GM12865 (cell line): ENCODE data around the gene NDUFS1.
"Not testable (repeated sequence)": the region's sequence is repeated elsewhere in the genome, so short reads cannot be mapped to it uniquely, and the experiment has no call there.

Experiments used
- DNase-seq: peaks from one replicate; pipeline ENCODE4 v3.0.0; 2010; ENCODE audit warnings: low read depth
- H3K4me3 ChIP-seq: 2 replicates; pipeline ENCODE4 v1.5.1; 2011; ENCODE audit warnings: mild to moderate bottlenecking, low read depth, low read length, control low read depth
- TF ChIP-seq, protein P1 (sequence below): IDR thresholded peaks from 2 replicates; pipeline ENCODE4 v1.5.1; 2011; ENCODE audit warnings: low read length, control low read depth, low read depth, inconsistent platforms; ENCODE audit not compliant: insufficient read depth; ENCODE audit errors: missing control alignments

NDUFS1 gene

DNA sequence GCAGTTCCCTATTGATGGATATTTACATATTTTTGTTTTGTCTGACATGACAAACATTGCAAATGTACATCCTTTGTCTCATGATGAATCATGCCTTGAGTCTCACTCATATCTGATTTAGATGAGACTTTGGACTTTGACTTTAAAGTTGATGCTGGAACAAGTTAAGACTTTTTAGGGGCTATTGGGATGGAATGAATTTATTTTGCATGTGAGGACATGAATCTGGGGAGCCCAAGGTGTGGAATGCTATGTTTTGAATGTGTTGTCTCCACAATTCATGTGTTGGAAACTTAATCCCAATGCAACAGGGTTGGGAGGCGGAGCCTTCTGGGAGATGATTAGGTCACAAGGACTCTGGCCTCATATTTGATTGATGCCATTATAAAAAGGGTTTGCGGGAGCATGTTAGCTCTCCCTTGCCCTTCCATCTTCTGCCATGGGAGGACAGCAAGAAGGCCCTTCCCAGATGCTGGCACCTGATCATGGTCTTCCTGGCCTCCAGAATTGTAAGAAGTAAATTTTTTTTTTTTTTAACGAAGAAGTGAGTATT lies 44.1 kb downstream of the NDUFS1 start:
- TF ChIP-seq, protein P1, sequence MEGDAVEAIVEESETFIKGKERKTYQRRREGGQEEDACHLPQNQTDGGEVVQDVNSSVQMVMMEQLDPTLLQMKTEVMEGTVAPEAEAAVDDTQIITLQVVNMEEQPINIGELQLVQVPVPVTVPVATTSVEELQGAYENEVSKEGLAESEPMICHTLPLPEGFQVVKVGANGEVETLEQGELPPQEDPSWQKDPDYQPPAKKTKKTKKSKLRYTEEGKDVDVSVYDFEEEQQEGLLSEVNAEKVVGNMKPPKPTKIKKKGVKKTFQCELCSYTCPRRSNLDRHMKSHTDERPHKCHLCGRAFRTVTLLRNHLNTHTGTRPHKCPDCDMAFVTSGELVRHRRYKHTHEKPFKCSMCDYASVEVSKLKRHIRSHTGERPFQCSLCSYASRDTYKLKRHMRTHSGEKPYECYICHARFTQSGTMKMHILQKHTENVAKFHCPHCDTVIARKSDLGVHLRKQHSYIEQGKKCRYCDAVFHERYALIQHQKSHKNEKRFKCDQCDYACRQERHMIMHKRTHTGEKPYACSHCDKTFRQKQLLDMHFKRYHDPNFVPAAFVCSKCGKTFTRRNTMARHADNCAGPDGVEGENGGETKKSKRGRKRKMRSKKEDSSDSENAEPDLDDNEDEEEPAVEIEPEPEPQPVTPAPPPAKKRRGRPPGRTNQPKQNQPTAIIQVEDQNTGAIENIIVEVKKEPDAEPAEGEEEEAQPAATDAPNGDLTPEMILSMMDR, result no peak
- no peak overlapping the region for H3K4me3 ChIP-seq
- DNase-seq, result no peak

GRCh38 chr2:206112846-206113547 lies 46.2 kb downstream of the NDUFS1 start:
- TF ChIP-seq, protein P1, result no peak
- no peak overlapping the region for H3K4me3 ChIP-seq
- no peak for DNase-seq

DNA sequence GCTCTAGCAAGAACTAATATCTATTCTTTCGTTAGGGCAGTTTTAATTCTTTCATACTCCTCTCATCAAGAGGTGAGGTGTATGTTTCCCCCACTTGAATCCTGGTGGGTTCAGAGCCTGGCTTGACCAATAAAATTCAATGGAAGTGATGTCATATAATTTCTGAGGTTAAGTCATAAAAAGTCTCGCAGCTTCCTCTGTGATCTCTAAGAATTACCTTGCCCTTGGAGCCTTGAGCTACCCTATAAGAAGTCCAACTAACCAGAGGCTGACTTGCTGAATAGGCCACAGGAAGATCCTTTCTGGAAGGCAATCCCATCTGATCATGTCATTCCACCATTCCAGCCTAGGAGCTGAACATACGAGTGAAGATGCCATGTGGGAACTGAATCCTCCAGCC lies 47.1 kb downstream of the NDUFS1 start:
- H3K4me3 ChIP-seq, result no peak overlapping the region
- TF ChIP-seq, protein P1, result no peak
- no peak for DNase-seq

DNA sequence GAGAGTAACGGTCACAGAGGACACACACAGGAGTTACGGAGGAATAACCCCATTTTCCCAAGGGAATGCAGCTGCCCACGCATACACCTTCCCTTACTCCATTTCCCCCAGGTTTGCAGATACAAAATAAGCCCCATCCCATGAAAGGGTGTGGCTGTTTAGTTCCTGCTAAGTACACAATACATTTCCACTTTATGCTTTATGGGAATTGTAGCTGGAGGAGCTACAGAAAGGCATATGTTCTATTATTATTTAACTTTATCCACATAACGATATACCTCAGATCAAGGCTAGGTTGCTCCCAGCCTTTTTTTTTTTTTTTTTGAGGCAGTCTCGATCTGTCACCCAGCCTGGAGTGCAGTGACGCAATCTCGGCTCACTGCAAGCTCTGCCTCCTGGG lies 50.5 kb downstream of the NDUFS1 start:
- no peak for DNase-seq
- TF ChIP-seq, protein P1, result no peak
- H3K4me3 ChIP-seq, result no peak overlapping the region

- H3K4me3 ChIP-seq, result no peak overlapping the region
- DNase-seq, result no peak
Measured at GRCh38 chr2:206105541-206105940, 53.7 kb downstream of the NDUFS1 start.

DNA sequence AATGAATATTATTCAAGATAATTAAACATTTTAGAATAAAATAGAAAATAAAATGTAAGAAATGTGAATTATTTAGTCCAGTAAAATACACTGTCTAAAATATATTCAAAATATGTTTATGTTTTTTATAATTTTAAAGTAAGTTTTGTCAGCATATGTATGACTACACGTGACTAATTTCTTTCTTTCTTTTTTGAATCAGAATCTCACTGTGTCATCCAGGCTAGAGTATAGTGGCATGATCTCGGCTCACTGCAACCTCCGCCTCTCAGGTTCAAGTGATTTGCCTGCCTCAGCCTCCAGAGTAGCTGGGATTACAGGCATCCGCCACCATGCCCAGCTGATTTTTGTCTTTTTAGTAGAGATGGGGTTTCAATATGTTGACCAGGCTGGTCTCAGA lies 54.2 kb downstream of the NDUFS1 start:
- no peak for DNase-seq
- TF ChIP-seq, protein P1, result no peak
- no peak overlapping the region for H3K4me3 ChIP-seq

More at GRCh38 chr2:206105541-206105940, 53.7 kb downstream of the NDUFS1 start:
- TF ChIP-seq, protein P1, result no peak

GRCh38 chr2:206098872-206099271 lies 60.4 kb downstream of the NDUFS1 start:
- H3K4me3 ChIP-seq, DNase-seq: not testable (repeated sequence)
